Frontal cortex (tissue), 4 donors: Measurements from ENCODE around the gene PRELP. TPM values are rescaled to one million over a fixed set of nuclear protein-coding genes. Genes with fewer than 3 reads are reported as not detected.
A peak's percentile ranks its signal among the peaks of the same experiment; 100 is the strongest.
"Not testable (repeated sequence)": the region's sequence is repeated elsewhere in the genome, so short reads cannot be mapped to it uniquely, and the experiment has no call there.

Source experiments
- DNase-seq, 2 donors: peaks; one replicate each; pipeline ENCODE4 v3.0.0; 2012; ENCODE audit warnings: low spot score in 2 of 2
- FAIRE-seq: peaks from 2 replicates; lab custom pipeline; 2012; peaks lifted over from hg19 to GRCh38; lab: Jason Lieb, UNC
- total RNA-seq: library from RNA; depleted of rRNA; stranded (reverse); fragments of >200 nt; gene quantifications from one replicate; pipeline ENCODE4 v1.2.3, GENCODE V29; 2014
- donor health status: control.
- donor health status: control.
- donor health status: control.

PRELP gene
- total RNA-seq, 1 donor from 2014 or later: 0.41 TPM

GRCh38 chr1:203499643-203500278 lies 24.2 kb downstream of the PRELP start:
- FAIRE-seq (no peak), DNase-seq (no peak)

GRCh38 chr1:203500279-203500678 lies 24.7 kb downstream of the PRELP start:
- FAIRE-seq: no peak
- no peak for DNase-seq

GRCh38 chr1:203503836-203504235 lies 28.2 kb downstream of the PRELP start:
- no peak for DNase-seq
- FAIRE-seq: no peak

GRCh38 chr1:203504400-203505250 lies 29.0 kb downstream of the PRELP start:
- FAIRE-seq (no peak), DNase-seq (peak; percentile 69 to 82)

GRCh38 chr1:203505526-203506204 lies 30.1 kb downstream of the PRELP start:
- DNase-seq (no peak), FAIRE-seq (no peak)

GRCh38 chr1:203506858-203507626 lies 31.4 kb downstream of the PRELP start:
- DNase-seq (no peak), FAIRE-seq (no peak)

GRCh38 chr1:203507759-203508158 lies 32.2 kb downstream of the PRELP start:
- DNase-seq (no peak), FAIRE-seq (no peak)

GRCh38 chr1:203508463-203509073 lies 33.0 kb downstream of the PRELP start:
- FAIRE-seq: no peak

GRCh38 chr1:203509135-203509534 lies 33.5 kb downstream of the PRELP start:
- DNase-seq (no peak), FAIRE-seq (no peak)

More at GRCh38 chr1:203508463-203509073, 33.0 kb downstream of the PRELP start:
- no peak for DNase-seq

GRCh38 chr1:203511513-203511912 lies 35.9 kb downstream of the PRELP start:
- FAIRE-seq (no peak), DNase-seq (no peak)

- no peak for DNase-seq
- no peak for FAIRE-seq
Observed at GRCh38 chr1:203511930-203512329, 36.3 kb downstream of the PRELP start.

GRCh38 chr1:203512517-203512847 lies 36.9 kb downstream of the PRELP start:
- no peak for FAIRE-seq
- DNase-seq: no peak

- no peak for FAIRE-seq
Observed at GRCh38 chr1:203512848-203513584, 37.4 kb downstream of the PRELP start.

GRCh38 chr1:203513585-203514031 lies 38.0 kb downstream of the PRELP start:
- DNase-seq: no peak
- no peak for FAIRE-seq

More at GRCh38 chr1:203512848-203513584, 37.4 kb downstream of the PRELP start:
- no peak for DNase-seq

- FAIRE-seq (no peak), DNase-seq (no peak)
Observed at GRCh38 chr1:203516184-203516583, 40.6 kb downstream of the PRELP start.

- no peak for DNase-seq
- no peak for FAIRE-seq
Observed at GRCh38 chr1:203516906-203517305, 41.3 kb downstream of the PRELP start.

- DNase-seq (no peak), FAIRE-seq (no peak)
Observed at GRCh38 chr1:203517426-203518110, 42.0 kb downstream of the PRELP start.

GRCh38 chr1:203518139-203518538 lies 42.5 kb downstream of the PRELP start:
- not testable (repeated sequence) for FAIRE-seq, DNase-seq
